DMS53 treated with DMSO at 0.1 percent for 48 hours (cell line): Measurements from ENCODE around the gene BPHL.
A peak's percentile ranks its signal among the peaks of the same experiment; 100 is the strongest.
"Not testable (repeated sequence)": the region's sequence is repeated elsewhere in the genome, so short reads cannot be mapped to it uniquely, and the experiment has no call there.

Source experiments
- DNase-seq: peaks from one replicate; lab custom pipeline; 2025; ENCODE audit not compliant: unreplicated experiment; lab: John Stamatoyannopoulos, UW

BPHL gene

DNA sequence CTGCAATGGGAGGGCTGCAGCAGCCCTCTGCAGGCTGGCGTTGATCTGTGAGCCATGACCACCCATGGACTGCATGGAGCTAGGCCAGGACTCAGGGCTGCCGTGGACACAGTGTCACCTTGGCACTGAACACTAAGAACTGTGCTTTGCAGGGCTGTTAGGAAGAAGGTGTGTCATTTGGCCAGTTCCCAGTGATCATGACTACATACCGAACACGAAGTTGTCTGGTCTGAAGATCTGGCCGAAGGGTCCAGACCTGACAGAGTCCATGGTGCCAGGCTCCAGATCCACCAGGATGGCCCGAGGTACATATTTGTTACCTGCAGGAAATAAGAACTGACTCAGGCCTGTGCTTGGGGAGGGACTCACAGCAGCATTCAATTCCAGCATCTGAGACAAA, 36.9 kb downstream of the BPHL start:
- DNase-seq = not testable (repeated sequence)

DNA sequence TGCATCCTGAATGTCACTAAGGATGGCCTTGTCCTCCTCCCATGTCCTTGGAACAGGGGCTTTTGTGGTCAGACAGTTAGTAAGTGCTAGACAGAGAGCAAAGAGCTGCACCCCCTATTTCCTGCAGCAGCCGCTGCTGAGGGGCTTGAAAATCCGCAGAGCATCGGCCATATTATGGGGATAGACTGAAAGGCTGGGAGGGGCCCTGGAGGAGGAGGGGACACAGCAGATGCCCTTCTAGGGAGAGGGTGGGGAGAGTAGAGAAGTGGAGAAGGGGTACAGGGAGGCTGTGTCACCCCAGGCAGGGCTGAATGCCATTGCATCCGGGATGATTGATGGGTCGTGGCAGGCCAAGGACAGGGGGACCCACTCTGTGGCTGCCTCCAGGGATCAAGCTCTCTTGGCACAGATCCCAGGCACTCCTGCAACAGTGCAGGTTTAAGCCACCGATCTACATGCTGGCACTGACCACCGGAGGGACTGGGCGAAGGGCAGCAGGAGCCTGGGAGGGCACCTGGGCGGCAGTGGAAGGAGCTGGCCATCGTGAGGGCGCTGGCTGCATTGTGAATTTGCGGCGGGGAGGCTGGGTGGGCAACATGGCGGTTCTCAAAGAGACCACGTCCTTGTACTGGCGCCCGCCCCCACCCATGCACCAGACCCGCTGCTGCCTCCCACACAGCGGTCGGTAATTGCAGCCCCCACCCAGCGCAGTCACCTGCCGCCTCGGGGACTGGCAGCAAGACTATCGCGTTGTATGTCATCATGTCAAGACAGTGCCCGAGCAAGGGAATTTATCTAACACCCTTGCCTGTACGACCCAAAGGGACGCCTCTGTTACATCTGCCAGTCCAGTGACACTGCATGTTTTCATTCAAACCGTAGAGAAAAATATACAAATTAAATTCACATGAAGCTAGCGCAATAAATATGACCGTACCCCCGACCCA, 37.9 kb downstream of the BPHL start:
- DNase-seq = not testable (repeated sequence)

GRCh38 chr6:3157131-3157933, 38.8 kb downstream of the BPHL start, which contains the start of gene TUBB2A:
TSS of gene TUBB2A (minus strand) at chr6:3157544. CDS start at chr6:3157463, 81 bp downstream.
- DNase-seq = peak; percentile 39

DNA sequence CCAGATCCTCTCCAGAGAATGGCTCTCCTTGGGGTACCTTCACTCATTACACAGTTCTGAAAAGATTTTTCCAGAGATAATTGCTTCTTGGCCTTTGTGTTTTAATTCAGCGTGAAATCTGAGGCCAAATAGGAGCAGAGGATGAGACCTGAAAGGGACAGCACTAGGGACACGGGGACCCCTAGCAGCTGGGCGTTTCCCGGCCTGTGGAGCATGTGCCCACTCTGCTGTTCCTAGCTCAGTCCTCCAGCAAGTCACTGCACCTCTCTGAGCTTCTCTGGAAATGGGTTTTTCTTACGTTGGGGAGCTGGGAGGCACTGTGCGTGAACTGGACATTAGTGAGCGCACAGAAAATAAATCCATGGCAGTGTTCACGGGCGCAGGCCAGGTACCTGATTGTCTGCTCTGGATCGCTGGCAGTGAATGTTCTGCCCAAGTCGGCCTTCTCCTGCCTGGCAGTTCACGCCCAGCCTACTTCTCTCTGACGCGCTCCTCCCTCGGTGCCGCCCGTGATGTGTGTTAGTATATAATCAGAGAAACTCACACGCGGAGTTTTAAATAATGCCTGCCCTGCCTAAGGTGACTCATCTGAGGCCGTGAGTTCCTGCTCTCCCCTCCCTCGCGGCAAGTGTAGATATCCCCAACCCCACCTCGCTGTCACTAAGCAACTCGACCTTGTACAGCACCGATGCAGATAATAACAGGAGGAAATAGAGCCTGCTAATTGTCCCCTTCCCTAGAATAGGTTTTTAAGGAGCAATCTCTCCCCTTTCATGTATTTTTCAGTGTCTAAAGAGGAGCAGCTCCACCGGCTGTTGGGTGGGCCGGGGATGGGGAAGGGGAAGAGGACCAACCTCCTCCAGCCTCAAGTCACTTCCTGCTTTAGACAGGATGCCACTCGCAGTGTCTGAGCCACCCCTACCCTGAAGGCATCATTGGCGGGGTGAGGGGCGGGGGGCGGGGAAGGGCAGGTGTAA, 41.6 kb downstream of the BPHL start:
- DNase-seq = peak; percentile 77

- peak; percentile 85 for DNase-seq
These were observed 43.6 kb downstream of the BPHL start for GRCh38 chr6:3162067-3162497.

DNA sequence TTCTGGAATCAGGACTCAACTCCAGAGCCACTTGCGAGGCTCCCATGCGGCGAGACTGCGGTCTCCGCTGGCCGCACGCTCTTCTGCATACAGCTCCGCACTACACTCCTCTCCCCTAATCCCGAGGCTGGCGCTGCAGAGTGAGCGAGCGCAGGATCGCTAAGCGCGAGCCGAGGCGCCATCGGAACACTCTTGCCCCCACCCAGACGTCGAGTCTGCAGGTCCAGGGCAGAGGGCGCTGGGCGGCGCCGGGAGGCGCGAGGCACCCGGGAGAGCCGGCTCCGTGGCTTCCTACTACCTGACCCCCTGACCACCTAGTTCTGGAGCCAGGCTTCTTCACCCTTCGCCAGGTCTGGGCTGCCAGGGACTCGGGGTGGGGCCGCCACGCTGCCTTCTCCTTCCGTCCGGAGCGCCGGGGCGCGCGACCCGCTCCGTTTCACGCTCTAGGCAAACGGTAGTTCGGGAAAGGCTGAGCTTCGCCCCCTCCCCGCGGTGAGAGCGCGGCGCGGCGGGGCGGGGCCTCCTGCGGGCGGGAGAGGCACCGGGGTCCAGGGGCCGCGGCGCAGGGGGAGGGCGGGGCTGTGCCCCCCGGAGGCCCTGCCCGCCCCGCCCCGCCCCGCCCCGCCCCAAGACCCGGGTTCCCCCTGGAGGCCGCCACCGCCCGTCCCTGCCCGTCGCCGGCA, 44.2 kb downstream of the BPHL start:
- DNase-seq = peak; percentile 85

GRCh38 chr6:3163248-3163594, 44.7 kb downstream of the BPHL start:
- peak; percentile 54 for DNase-seq

DNA sequence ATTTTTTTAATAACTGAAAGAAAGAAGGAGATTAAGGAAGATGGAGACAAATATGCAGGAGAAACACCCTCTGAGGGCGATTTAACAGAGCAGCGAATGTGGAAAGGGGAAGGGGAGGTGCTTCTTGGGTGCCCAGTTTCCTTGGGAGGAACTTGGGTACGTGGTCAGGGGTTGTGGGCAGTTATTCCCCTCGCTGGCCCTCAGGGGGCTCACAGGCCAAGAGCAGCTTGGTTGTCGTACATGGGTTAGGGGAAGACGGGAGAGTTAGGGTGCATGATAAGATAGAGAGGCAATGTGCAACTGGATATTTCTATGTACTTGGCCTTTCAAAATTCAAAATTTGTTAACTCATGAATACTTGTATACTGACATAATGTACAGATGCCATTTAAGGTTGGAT, 45.9 kb downstream of the BPHL start:
- DNase-seq = no peak

DNA sequence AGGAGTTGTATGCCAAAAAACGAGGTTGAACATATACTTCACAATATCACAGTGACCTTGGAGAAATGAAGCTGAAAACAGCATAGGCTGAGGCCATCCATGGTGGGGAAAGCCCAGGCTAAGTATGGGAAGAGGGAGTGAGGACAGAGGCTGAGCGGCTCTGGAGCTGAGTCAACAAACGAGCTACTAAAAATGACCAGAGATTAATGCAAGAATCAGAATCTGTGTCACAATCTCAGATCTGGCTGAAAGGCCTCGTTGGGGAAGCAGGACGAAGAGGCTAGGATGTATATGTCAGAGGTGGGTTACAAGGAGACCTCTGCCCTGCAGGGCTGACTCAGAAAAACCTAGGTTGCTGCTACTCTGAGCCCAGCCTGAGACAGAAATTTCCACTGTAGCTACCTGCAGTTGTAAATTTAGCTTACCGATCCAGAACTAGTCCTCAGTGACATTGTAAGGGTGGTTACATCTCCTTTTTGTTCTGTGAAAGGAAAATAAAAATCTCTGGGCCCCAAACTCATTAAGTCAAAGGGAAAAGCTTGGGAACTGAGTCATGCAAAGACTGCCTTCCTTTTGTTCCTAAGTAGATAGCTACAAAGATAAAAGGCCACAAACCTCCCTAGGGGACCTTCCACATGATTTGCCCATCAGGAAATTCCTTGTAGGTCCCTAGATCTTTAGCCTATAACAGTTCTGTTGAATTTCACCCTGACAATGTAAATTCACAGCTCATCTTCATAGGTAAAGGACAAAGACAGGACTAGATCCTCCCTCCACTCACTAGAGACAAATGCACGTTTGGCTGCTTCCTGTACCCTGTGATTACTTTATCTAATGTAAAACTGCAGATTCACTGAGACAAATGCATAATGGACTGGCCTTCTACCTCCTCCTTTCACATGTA, 47.4 kb downstream of the BPHL start:
- no peak for DNase-seq

DNA sequence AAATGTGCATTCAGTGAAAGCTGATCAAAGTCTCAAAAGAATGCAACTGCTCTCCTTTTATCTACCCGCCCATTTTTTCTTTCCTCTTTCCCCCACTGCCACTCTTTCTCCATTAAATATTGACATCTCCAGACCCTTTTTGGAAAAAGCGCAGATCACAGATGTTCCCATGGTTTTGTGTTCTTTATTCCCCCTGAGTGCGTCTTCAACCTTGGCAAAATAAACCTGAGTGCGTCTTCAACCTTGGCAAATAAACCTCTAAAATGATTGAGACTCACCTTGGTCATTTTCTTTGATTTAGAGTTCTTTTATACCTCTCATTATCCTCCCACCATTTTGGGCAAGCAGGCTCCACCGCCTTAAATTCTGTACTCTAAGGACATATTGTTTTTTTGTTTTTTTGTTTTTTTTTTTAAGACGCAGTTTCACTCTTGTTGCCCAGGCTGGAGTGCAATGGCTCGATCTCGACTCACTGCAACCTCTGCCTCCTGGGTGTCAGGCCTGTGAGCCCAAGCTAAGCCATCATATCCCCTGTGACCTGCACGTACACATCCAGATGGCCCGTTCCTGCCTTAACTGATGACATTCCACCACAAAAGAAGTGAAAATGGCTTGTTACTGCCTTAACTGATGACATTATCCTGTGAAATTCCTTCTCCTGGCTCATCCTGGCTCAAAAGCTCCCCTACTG, 48.2 kb downstream of the BPHL start:
- DNase-seq = not testable (repeated sequence)

GRCh38 chr6:3168046-3168445, 49.5 kb downstream of the BPHL start:
- not testable (repeated sequence) for DNase-seq

DNA sequence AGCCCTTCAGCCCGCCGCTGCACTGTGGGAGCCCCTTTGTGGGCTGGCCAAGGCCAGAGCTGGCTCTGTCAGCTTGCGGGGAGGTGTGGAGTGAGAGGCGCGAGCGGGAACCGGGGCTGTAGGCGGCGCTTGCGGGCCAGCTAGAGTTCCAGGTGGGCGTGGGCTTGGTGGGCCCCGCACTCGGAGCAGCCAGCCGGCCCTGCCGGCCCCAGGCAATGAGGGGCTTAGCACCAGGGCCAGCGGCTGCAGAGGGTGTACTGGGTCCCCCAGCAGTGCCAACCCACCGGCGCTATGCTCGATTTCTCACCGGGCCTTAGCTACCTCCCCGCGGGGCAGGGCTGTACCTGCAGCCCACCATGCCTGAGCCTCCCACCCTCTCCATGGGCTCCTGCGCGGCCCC, 52.2 kb downstream of the BPHL start:
- DNase-seq = not testable (repeated sequence)

DNA sequence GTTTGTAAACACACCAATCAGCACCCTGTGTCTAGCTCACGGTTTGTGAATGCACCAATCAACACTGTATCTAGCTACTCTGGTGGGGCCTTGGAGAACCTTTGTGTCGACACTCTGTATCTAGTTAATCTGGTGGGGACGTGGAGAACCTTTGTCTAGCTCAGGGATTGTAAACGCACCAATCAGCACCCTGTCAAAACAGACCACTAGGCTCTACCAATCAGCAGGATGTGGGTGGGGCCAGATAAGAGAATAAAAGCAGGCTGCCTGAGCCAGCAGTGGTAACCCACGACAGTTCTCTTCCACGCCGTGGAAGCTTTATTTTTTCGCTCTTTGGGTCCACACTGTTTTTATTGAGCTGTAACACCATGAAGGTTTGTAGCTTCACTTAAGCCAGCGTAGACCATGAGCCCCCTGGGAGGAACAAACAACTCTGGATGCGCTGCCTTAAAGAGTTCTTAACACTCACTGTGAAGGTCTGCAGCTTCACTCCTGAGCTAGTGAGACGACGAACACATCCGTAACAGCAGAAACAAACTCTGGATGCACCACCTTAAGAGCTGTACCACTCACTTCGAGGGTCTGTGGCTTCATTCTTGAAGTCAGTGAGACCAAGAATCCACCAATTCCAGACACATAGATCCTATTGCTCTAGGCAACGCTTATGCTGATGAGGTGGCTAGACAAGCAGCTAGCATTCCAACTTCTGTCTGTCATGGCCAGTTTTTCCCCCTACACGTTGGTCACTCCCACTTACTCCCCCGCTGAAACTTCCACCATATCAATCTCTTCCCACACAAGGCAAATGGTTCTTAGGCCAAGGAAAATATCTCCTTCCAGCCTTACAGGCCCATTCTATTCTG, 53.0 kb downstream of the BPHL start:
- DNase-seq = not testable (repeated sequence)

- not testable (repeated sequence) for DNase-seq
These were observed 54.3 kb downstream of the BPHL start for GRCh38 chr6:3172789-3173188.

GRCh38 chr6:3173636-3174089, 55.2 kb downstream of the BPHL start:
- not testable (repeated sequence) for DNase-seq

DNA sequence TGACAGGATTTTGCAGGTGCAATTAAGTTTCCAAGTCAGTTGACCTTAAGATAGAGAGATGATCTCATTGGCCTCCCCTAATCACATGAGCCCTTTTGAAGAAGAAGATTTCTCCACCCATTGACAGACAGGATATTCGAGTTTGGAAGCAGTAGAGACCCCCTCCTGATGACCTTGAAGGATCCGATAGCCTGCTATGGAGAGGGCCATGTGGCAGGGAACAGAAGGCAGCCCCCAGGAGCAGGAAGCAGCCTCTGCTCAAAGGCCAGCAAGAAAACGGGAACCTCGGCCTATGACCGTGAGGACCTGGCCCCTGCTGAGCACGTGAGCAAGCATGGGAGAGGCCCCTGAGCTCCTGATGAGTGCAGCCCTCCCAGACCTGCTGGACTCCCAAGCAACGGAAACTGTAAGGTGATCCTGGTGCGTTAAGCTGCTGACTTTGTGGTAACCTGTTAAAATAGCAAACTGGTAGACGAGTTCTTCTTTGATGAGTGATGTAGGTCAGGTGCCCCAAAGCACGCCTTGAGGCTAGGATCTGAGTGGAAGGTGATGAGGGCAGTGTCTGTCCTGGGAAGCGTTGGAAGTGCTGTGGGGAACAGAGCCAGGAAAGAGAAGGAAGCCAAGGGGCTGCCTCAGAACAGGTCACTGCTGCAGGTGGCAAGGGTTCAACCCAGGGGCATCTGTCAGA, 57.3 kb downstream of the BPHL start:
- DNase-seq = no peak
